ENCODE results near the gene CALM1. TPM values are rescaled to one million over a fixed set of nuclear protein-coding genes. Genes with fewer than 3 reads are reported as not detected.

The CALM1 gene
- total RNA-seq, 1 donor from 2014 or later = 362 TPM

DNA sequence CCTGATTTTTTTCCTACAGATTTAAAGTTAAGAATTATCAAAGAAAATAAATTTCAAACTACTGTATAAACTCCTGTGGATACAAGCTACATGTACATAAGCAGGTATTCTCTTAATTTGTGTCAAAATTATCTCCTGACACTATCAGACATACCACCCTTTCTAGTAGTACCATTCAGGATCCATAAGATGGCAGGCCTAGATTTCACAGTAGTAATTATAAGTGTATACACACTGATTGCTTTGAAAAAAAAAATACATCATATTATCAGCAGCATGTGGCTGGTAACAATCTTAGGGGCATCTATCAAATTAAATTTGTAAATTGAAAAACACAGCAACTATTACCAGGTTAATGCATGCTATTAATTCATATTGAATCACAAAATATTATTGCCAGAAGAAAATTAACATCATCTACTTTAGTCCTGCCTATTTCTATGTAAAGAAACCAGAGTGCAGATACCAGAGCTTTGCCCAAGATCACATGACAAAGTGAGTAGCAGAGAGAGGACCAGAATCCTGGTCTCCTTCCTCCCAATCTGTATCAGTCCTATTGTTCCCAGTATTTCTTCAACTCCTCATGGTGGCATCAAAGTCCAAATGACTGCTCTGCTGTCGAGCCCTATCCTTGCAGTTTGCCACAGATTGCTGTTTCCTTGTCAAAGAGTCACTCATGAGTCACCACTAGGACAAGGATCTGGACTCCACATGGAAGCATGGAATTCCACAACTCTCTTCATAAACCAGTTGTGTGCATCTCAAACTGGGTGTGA is 27.7 kb upstream of the CALM1 start:
- Mint-ChIP-seq H3K27me3 (ENCODE audit: insufficient read depth, low read depth) (no peaks in the 10 kb centered on the region), H3K4me3 (no peak overlapping the region), H3K9me3 (no peaks in the 10 kb centered on the region), H3K36me3 (no peaks in the 10 kb centered on the region), H3K4me1 (peaks cover 5% of the 10 kb centered on the region), H3K27ac (no peak overlapping the region)
- Histone ChIP-seq H3K9ac (no peak overlapping the region), H3F3A (ENCODE audit: low read depth) (no peaks in the 10 kb centered on the region), H3K79me2 (ENCODE audit: low read depth) (no peaks in the 10 kb centered on the region), H3K4me2 (no peak overlapping the region), H3K27ac (no peak overlapping the region), H3K27me3 (no peaks in the 10 kb centered on the region), H4K20me1 (ENCODE audit: low read depth) (no peaks in the 10 kb centered on the region), H2AFZ (replicated peaks) (no peak overlapping the region), H3K4me3 (no peak overlapping the region), H3K9me3 (ENCODE audit: low read depth) (no peaks in the 10 kb centered on the region), H3K4me1 (no peaks in the 10 kb centered on the region), H3K36me3 (no peaks in the 10 kb centered on the region)
- TF ChIP-seq EZH2 (IDR thresholded peaks at IDR 0.05) = no peak
- TF ChIP-seq, protein P1, sequence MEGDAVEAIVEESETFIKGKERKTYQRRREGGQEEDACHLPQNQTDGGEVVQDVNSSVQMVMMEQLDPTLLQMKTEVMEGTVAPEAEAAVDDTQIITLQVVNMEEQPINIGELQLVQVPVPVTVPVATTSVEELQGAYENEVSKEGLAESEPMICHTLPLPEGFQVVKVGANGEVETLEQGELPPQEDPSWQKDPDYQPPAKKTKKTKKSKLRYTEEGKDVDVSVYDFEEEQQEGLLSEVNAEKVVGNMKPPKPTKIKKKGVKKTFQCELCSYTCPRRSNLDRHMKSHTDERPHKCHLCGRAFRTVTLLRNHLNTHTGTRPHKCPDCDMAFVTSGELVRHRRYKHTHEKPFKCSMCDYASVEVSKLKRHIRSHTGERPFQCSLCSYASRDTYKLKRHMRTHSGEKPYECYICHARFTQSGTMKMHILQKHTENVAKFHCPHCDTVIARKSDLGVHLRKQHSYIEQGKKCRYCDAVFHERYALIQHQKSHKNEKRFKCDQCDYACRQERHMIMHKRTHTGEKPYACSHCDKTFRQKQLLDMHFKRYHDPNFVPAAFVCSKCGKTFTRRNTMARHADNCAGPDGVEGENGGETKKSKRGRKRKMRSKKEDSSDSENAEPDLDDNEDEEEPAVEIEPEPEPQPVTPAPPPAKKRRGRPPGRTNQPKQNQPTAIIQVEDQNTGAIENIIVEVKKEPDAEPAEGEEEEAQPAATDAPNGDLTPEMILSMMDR (IDR thresholded peaks at IDR 0.05) = no peak
- no peak for DNase-seq (ENCODE audit: low spot score)

DNA sequence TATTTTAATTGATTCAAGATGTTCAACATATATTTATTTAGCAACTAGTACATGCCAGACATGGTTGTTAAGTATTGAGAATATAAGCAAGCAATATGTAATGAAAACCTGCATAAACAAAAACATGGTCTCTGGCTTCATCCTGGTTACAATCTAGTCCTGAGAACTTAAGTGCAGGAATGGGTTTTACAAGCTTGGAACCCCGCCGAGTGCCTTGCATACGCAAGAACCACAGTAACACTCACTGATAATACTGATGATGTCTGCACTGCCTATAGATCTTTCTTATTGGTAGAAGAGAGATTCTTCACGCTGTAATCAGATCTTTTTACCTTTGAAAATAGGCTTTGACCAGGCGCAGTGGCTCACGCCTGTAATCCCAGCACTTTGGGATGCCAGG is 22.9 kb upstream of the CALM1 start:
- Histone ChIP-seq H3K4me1 (no peaks in the 10 kb centered on the region), H3K4me2 (no peak overlapping the region), H3K27me3 (no peaks in the 10 kb centered on the region), H3F3A (ENCODE audit: low read depth) (no peaks in the 10 kb centered on the region), H3K4me3 (no peak overlapping the region), H3K9ac (no peak overlapping the region), H3K79me2 (ENCODE audit: low read depth) (no peaks in the 10 kb centered on the region), H3K9me3 (ENCODE audit: low read depth) (no peaks in the 10 kb centered on the region), H4K20me1 (ENCODE audit: low read depth) (no peaks in the 10 kb centered on the region), H3K27ac (no peak overlapping the region), H3K36me3 (no peaks in the 10 kb centered on the region), H2AFZ (replicated peaks) (no peak overlapping the region)
- TF ChIP-seq, protein P1 (IDR thresholded peaks at IDR 0.05) = no peak
- no peak for TF ChIP-seq EZH2 (IDR thresholded peaks at IDR 0.05)
- no peak for TF ChIP-seq EZH2phosphoT487 (IDR thresholded peaks at IDR 0.05)
- Mint-ChIP-seq H3K4me3 (no peak overlapping the region), H3K9me3 (no peaks in the 10 kb centered on the region), H3K27me3 (ENCODE audit: insufficient read depth, low read depth) (no peaks in the 10 kb centered on the region), H3K4me1 (no peaks in the 10 kb centered on the region), H3K36me3 (no peaks in the 10 kb centered on the region), H3K27ac (no peak overlapping the region)
- no peak for DNase-seq (ENCODE audit: low spot score)

DNA sequence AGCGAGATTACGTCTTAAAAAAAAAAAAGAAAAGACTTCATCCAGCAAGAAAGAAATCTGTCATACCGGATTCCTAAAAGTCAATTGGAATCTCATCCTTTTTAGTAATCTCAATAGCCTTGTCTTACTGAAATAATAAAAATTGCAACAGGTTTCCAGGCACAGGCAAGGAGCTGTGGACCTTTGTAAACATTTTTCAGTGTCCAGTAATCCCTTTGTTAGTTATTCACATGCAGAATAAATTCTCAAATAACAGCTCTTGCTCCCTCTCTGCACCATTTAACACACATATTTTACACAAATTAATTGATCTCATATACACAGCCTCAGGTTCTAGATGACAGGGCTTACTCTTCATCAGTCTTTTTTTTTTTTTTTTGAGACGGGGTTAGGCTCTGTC is 22.0 kb upstream of the CALM1 start:
- H3K4me1 ChIP-seq = no peaks in the 10 kb centered on the region
- no peak overlapping the region for H2AFZ ChIP-seq (replicated peaks)
- no peak for DNase-seq (ENCODE audit: low spot score)
- H3K27me3 Mint-ChIP-seq (ENCODE audit: insufficient read depth, low read depth) = no peaks in the 10 kb centered on the region
- H3K4me3 ChIP-seq = no peak overlapping the region
- no peak overlapping the region for H3K9ac ChIP-seq
- H3F3A ChIP-seq (ENCODE audit: low read depth) = no peaks in the 10 kb centered on the region
- H3K27me3 ChIP-seq = no peaks in the 10 kb centered on the region
- H3K4me2 ChIP-seq = no peak overlapping the region
- no peak overlapping the region for H3K27ac Mint-ChIP-seq
- no peaks in the 10 kb centered on the region for H4K20me1 ChIP-seq (ENCODE audit: low read depth)
- no peaks in the 10 kb centered on the region for H3K79me2 ChIP-seq (ENCODE audit: low read depth)
- TF ChIP-seq, protein P1 (IDR thresholded peaks at IDR 0.05) = no peak
- TF ChIP-seq EZH2 (IDR thresholded peaks at IDR 0.05) (no peak), EZH2phosphoT487 (IDR thresholded peaks at IDR 0.05) (no peak)
- no peak overlapping the region for H3K4me3 Mint-ChIP-seq
- H3K27ac ChIP-seq = no peak overlapping the region
- H3K9me3 Mint-ChIP-seq = no peaks in the 10 kb centered on the region
- H3K9me3 ChIP-seq (ENCODE audit: low read depth) = no peaks in the 10 kb centered on the region
- H3K36me3 Mint-ChIP-seq = no peaks in the 10 kb centered on the region
- H3K4me1 Mint-ChIP-seq = no peaks in the 10 kb centered on the region
- H3K36me3 ChIP-seq = no peaks in the 10 kb centered on the region
